H9 (cell line): ENCODE results near the gene NPIPB6. TPM values are rescaled to one million over a fixed set of nuclear protein-coding genes. Genes with fewer than 3 reads are reported as not detected.

Experiments used
- DNase-seq: peaks from one replicate; pipeline ENCODE4 v3.0.0-alpha.2; 2017
- H2AFZ ChIP-seq: one replicate; pipeline ENCODE4 v1.6.1; 2013; ENCODE audit warnings: mild to moderate bottlenecking, low read length, control low read depth, moderate library complexity
- H2AK5ac ChIP-seq: 2 replicates; pipeline ENCODE4 v1.6.1; 2013; ENCODE audit warnings: low read length, control low read depth, mixed read lengths; ENCODE audit not compliant: insufficient read length
- H2BK120ac ChIP-seq: one replicate; pipeline ENCODE4 v1.6.1; 2013; ENCODE audit warnings: low read depth, mild to moderate bottlenecking, low read length, control low read depth, inconsistent platforms; ENCODE audit not compliant: poor library complexity, severe bottlenecking
- H2BK12ac ChIP-seq: 2 replicates; pipeline ENCODE4 v1.6.1; 2013; ENCODE audit warnings: low read length, control low read depth, mixed read lengths, low read depth; ENCODE audit not compliant: insufficient read length
- H2BK15ac ChIP-seq: 2 replicates; pipeline ENCODE4 v1.6.1; 2013; ENCODE audit warnings: low read depth, low read length, control low read depth
- H2BK20ac ChIP-seq: one replicate; pipeline ENCODE4 v1.6.1; 2013; ENCODE audit warnings: low read depth, mild to moderate bottlenecking, low read length, control low read depth, inconsistent platforms; ENCODE audit not compliant: poor library complexity, severe bottlenecking
- H2BK5ac ChIP-seq: 2 replicates; pipeline ENCODE4 v1.6.1; 2013; ENCODE audit warnings: low read length, control low read depth, mixed read lengths; ENCODE audit not compliant: insufficient read length
- H3K14ac ChIP-seq: 2 replicates; pipeline ENCODE4 v1.6.1; 2013; ENCODE audit warnings: low read length, control low read depth; ENCODE audit not compliant: insufficient read depth
- H3K18ac ChIP-seq: 2 replicates; pipeline ENCODE4 v1.6.1; 2013; ENCODE audit warnings: low read depth, mild to moderate bottlenecking, mixed read lengths, low read length, control low read depth; ENCODE audit not compliant: insufficient read length
- H3K23ac ChIP-seq: 2 replicates; pipeline ENCODE4 v1.6.1; 2013; ENCODE audit warnings: low read length, control low read depth, mixed read lengths, low read depth; ENCODE audit not compliant: insufficient read length
- H3K23me2 ChIP-seq: 2 replicates; pipeline ENCODE4 v1.6.1; 2013; ENCODE audit warnings: low read depth, mild to moderate bottlenecking, mixed read lengths, low read length, control low read depth; ENCODE audit not compliant: insufficient read length, poor library complexity, severe bottlenecking
- H3K27ac ChIP-seq: 2 replicates; pipeline ENCODE4 v1.5.1; 2013; ENCODE audit warnings: low read length, control low read depth, mixed read lengths, low read depth; ENCODE audit not compliant: insufficient read length
- H3K27me3 ChIP-seq: 2 replicates; pipeline ENCODE4 v1.6.1; 2013; ENCODE audit warnings: low read length, control low read depth, inconsistent platforms; ENCODE audit not compliant: insufficient read depth
- H3K4ac ChIP-seq: 2 replicates; pipeline ENCODE4 v1.6.1; 2013; ENCODE audit warnings: low read depth, mild to moderate bottlenecking, control low read depth, inconsistent platforms, low read length, moderate library complexity
- H3K4me1 ChIP-seq: 2 replicates; pipeline ENCODE4 v1.6.1; 2013; ENCODE audit warnings: low read length, control low read depth, inconsistent platforms; ENCODE audit not compliant: insufficient read depth
- H3K4me2 ChIP-seq: 2 replicates; pipeline ENCODE4 v1.6.1; 2013; ENCODE audit warnings: low read length, control low read depth, mixed read lengths; ENCODE audit not compliant: insufficient read length, insufficient read depth
- H3K56ac ChIP-seq: 2 replicates; pipeline ENCODE4 v1.6.1; 2013; ENCODE audit warnings: low read depth, mild to moderate bottlenecking, mixed read lengths, low read length, control low read depth; ENCODE audit not compliant: insufficient read length
- H3K79me1 ChIP-seq: 2 replicates; pipeline ENCODE4 v1.6.1; 2013; ENCODE audit warnings: low read depth, mild to moderate bottlenecking, moderate library complexity, low read length, control low read depth, inconsistent platforms; ENCODE audit not compliant: insufficient read depth, poor library complexity, severe bottlenecking
- H3K79me2 ChIP-seq: 2 replicates; pipeline ENCODE4 v1.6.1; 2013; ENCODE audit warnings: low read length, control low read depth, inconsistent platforms; ENCODE audit not compliant: insufficient read depth
- H3K9ac ChIP-seq: 2 replicates; pipeline ENCODE4 v1.6.1; 2013; ENCODE audit warnings: low read length, control low read depth, mixed read lengths; ENCODE audit not compliant: insufficient read length; ENCODE audit errors: extremely low read depth
- H3K9me3 ChIP-seq: one replicate; pipeline ENCODE4 v1.6.1; 2013; ENCODE audit warnings: low read depth, low read length, inconsistent platforms; ENCODE audit not compliant: control insufficient read depth
- H3T11ph ChIP-seq: one replicate; pipeline ENCODE4 v1.6.1; 2013; ENCODE audit warnings: mild to moderate bottlenecking, low read length, control low read depth, inconsistent platforms
- H4K20me1 ChIP-seq: one replicate; pipeline ENCODE4 v1.6.1; 2013; ENCODE audit not compliant: control insufficient read depth, insufficient read length, insufficient read depth
- H4K5ac ChIP-seq: 2 replicates; pipeline ENCODE4 v1.6.1; 2013; ENCODE audit warnings: low read depth, mild to moderate bottlenecking, mixed read lengths, low read length, control low read depth; ENCODE audit not compliant: insufficient read length
- H4K8ac ChIP-seq: replicated peaks from 2 replicates; pipeline ENCODE4 v1.6.1; 2013; ENCODE audit warnings: low read length, control low read depth, mixed read lengths, low read depth; ENCODE audit not compliant: insufficient read length
- H4K91ac ChIP-seq: 2 replicates; pipeline ENCODE4 v1.6.1; 2013; ENCODE audit warnings: low read depth, mild to moderate bottlenecking, moderate library complexity, mixed read lengths, low read length, control low read depth; ENCODE audit not compliant: insufficient read length
- H3K27ac Mint-ChIP-seq, 3 experiments: 2 replicates in 2 of 3; 3 replicates in 1 of 3; pipeline ENCODE4 v1.8.0; 2020 to 2021; ENCODE audit warnings: mixed read lengths in 3 of 3, mild to moderate bottlenecking in 1 of 3, moderate library complexity in 1 of 3
- H3K27me3 Mint-ChIP-seq: 2 replicates; pipeline ENCODE4 v1.8.0; 2021; ENCODE audit warnings: low read depth, mild to moderate bottlenecking, moderate library complexity, mixed read lengths
- H3K36me3 Mint-ChIP-seq, 3 experiments: 2 replicates in 2 of 3; 3 replicates in 1 of 3; pipeline ENCODE4 v1.8.0; 2020 to 2021; ENCODE audit warnings: low read depth in 3 of 3, mixed read lengths in 3 of 3; ENCODE audit not compliant: insufficient read depth in 1 of 3
- H3K4me1 Mint-ChIP-seq, 2 experiments: 2 replicates each; pipeline ENCODE4 v1.8.0; 2020; ENCODE audit warnings: mixed read lengths in 2 of 2
- H3K4me3 Mint-ChIP-seq, 2 experiments: 2 replicates in 1 of 2; 3 replicates in 1 of 2; pipeline ENCODE4 v1.8.0; 2020 to 2021; ENCODE audit warnings: mild to moderate bottlenecking in 2 of 2, mixed read lengths in 2 of 2, moderate library complexity in 1 of 2
- H3K9me3 Mint-ChIP-seq, 2 experiments: 2 replicates in 1 of 2; 3 replicates in 1 of 2; pipeline ENCODE4 v1.8.0; 2020; ENCODE audit warnings: mild to moderate bottlenecking in 2 of 2, mixed read lengths in 2 of 2, moderate library complexity in 1 of 2
- CTCF ChIP-seq: fragments of 200-600 bp; sonication (generic); conservative IDR thresholded peaks from 3 replicates; pipeline ENCODE4 v1.8.0; 2021; ENCODE audit warnings: antibody characterized with exemption, mild to moderate bottlenecking
- WGBS: extraction: QIAGEN DNeasy Blood & Tissue Kit; methylation state at CpG from one replicate; pipeline ENCODE4 v1.1.7; 2013; ENCODE audit warnings: missing lambda C conversion rate, low lambda C conversion rate, mixed read lengths; ENCODE audit not compliant: insufficient read length; ENCODE audit errors: extremely low coverage; 5-methylcytosine and 5-hydroxymethylcytosine counted together
- total RNA-seq: library from RNA; stranded (reverse); gene quantifications from 2 replicates; pipeline ENCODE4 v1.2.1, GENCODE V29; 2021

The NPIPB6 gene
- total RNA-seq, 1 experiment from 2014 or later, result 5.2 TPM

GRCh38 chr16:28311413-28311812, 51.9 kb downstream of the NPIPB6 start:
- H3K4me2 ChIP-seq, result no peak overlapping the region
- no peak overlapping the region for H3K56ac ChIP-seq
- H3K18ac ChIP-seq, result no peak overlapping the region
- WGBS, result no CpG with 5 or more reads among the region's 4 CpGs
- H4K5ac ChIP-seq, result no peak overlapping the region
- no peak overlapping the region; a peak in 1 of 7 replicates for H3K27ac Mint-ChIP-seq
- H3K14ac ChIP-seq, result no peak overlapping the region
- H3K36me3 Mint-ChIP-seq, result peaks cover 25 to 43% (median 27%) of the 10 kb centered on the region in 3 experiments
- TF ChIP-seq CTCF, result no peak
- no peak overlapping the region for H2BK120ac ChIP-seq
- H2BK5ac ChIP-seq, result no peak overlapping the region
- H2BK20ac ChIP-seq, result no peak overlapping the region
- no peak overlapping the region for H3K4me3 Mint-ChIP-seq
- peaks cover 6% of the 10 kb centered on the region for H4K20me1 ChIP-seq
- H2BK15ac ChIP-seq, result no peak overlapping the region
- H3K9me3 Mint-ChIP-seq, result peaks cover 0 to 5% of the 10 kb centered on the region in 2 experiments; a peak in 1 of 5 replicates
- no peak overlapping the region for H3T11ph ChIP-seq
- H2AK5ac ChIP-seq, result no peak overlapping the region
- H3K79me2 ChIP-seq, result peaks cover 2% of the 10 kb centered on the region; the same call in 1 of the 2 replicates
- no peak overlapping the region for H2AFZ ChIP-seq
- peaks cover 4% of the 10 kb centered on the region in 2 experiments; a peak in 2 of 4 replicates for H3K4me1 Mint-ChIP-seq
- no peak overlapping the region for H3K27ac ChIP-seq
- no peaks in the 10 kb centered on the region; the same call in 1 of the 2 replicates for H3K4me1 ChIP-seq
- H3K9ac ChIP-seq, result no peak overlapping the region
- no peak overlapping the region for H3K4ac ChIP-seq
- no peaks in the 10 kb centered on the region for H3K27me3 Mint-ChIP-seq
- no peaks in the 10 kb centered on the region for H3K27me3 ChIP-seq
- DNase-seq, result no peak
- no peak overlapping the region for H4K8ac ChIP-seq
- H3K23me2 ChIP-seq, result no peaks in the 10 kb centered on the region
- no peak overlapping the region for H2BK12ac ChIP-seq
- no peaks in the 10 kb centered on the region for H3K79me1 ChIP-seq
- H4K91ac ChIP-seq, result no peak overlapping the region
- H3K23ac ChIP-seq, result no peak overlapping the region
- no peaks in the 10 kb centered on the region for H3K9me3 ChIP-seq
